Neuron (in vitro differentiated cells): ENCODE results near the gene KCNAB1.
"Not testable (repeated sequence)": the region's sequence is repeated elsewhere in the genome, so short reads cannot be mapped to it uniquely, and the experiment has no call there.

ENCODE experiments used
- H2AFZ ChIP-seq: one replicate; pipeline ENCODE4 v1.6.1; 2013; ENCODE audit warnings: low read depth, mild to moderate bottlenecking, inconsistent platforms, low read length, moderate library complexity
- H3K27me3 ChIP-seq: one replicate; pipeline ENCODE4 v1.6.1; 2013; ENCODE audit warnings: low read length; ENCODE audit not compliant: insufficient read depth
- H3K36me3 ChIP-seq: one replicate; pipeline ENCODE4 v1.6.1; 2013; ENCODE audit warnings: low read length; ENCODE audit not compliant: insufficient read depth
- H3K4me1 ChIP-seq: one replicate; pipeline ENCODE4 v1.6.1; 2013; ENCODE audit warnings: low read length; ENCODE audit not compliant: insufficient read depth
- H3K4me3 ChIP-seq: 2 replicates; pipeline ENCODE4 v1.5.1; 2013; ENCODE audit warnings: mild to moderate bottlenecking, low read length, moderate library complexity
- H3K9me3 ChIP-seq: one replicate; pipeline ENCODE4 v1.6.1; 2013; ENCODE audit warnings: low read length

Gene KCNAB1

GRCh38 chr3:156224046-156224445, 103.7 kb downstream of the KCNAB1 start:
- not testable (repeated sequence) for H3K9me3 ChIP-seq, H3K36me3 ChIP-seq, H3K27me3 ChIP-seq, H3K4me3 ChIP-seq, H2AFZ ChIP-seq, H3K4me1 ChIP-seq

- H3K4me1 ChIP-seq: no peaks in the 10 kb centered on the region
- H2AFZ ChIP-seq: no peak overlapping the region
- no peaks in the 10 kb centered on the region for H3K36me3 ChIP-seq
- H3K4me3 ChIP-seq: no peak overlapping the region
- no peaks in the 10 kb centered on the region for H3K27me3 ChIP-seq
- no peaks in the 10 kb centered on the region for H3K9me3 ChIP-seq
Observed at GRCh38 chr3:156226676-156227420, 106.5 kb downstream of the KCNAB1 start.

- Histone ChIP-seq H3K4me3 (no peak overlapping the region), H3K36me3 (no peaks in the 10 kb centered on the region), H2AFZ (no peak overlapping the region), H3K9me3 (no peaks in the 10 kb centered on the region), H3K4me1 (no peaks in the 10 kb centered on the region), H3K27me3 (no peaks in the 10 kb centered on the region)
Observed at GRCh38 chr3:156227704-156228103, 107.3 kb downstream of the KCNAB1 start.

- Histone ChIP-seq H3K36me3 (no peaks in the 10 kb centered on the region), H3K27me3 (no peaks in the 10 kb centered on the region), H3K4me3 (no peak overlapping the region), H2AFZ (no peak overlapping the region), H3K4me1 (no peaks in the 10 kb centered on the region), H3K9me3 (no peaks in the 10 kb centered on the region)
Observed at GRCh38 chr3:156230278-156230900, 110.0 kb downstream of the KCNAB1 start.

- H3K4me3 ChIP-seq, H3K36me3 ChIP-seq, H3K4me1 ChIP-seq, H3K9me3 ChIP-seq, H3K27me3 ChIP-seq, H2AFZ ChIP-seq: not testable (repeated sequence)
Observed at GRCh38 chr3:156231221-156231620, 110.8 kb downstream of the KCNAB1 start.

GRCh38 chr3:156233876-156234275, 113.5 kb downstream of the KCNAB1 start:
- H3K4me3 ChIP-seq: no peak overlapping the region
- H3K4me1 ChIP-seq: no peaks in the 10 kb centered on the region
- H3K27me3 ChIP-seq: no peaks in the 10 kb centered on the region
- H3K36me3 ChIP-seq: no peaks in the 10 kb centered on the region
- H2AFZ ChIP-seq: no peak overlapping the region
- H3K9me3 ChIP-seq: no peaks in the 10 kb centered on the region

GRCh38 chr3:156236556-156237260, 116.3 kb downstream of the KCNAB1 start:
- Histone ChIP-seq H3K36me3 (no peaks in the 10 kb centered on the region), H3K4me3 (no peak overlapping the region), H2AFZ (no peak overlapping the region), H3K4me1 (no peaks in the 10 kb centered on the region), H3K27me3 (no peaks in the 10 kb centered on the region), H3K9me3 (no peaks in the 10 kb centered on the region)

GRCh38 chr3:156240642-156241041, 120.3 kb downstream of the KCNAB1 start:
- Histone ChIP-seq H3K4me1 (no peaks in the 10 kb centered on the region), H3K36me3 (no peaks in the 10 kb centered on the region), H2AFZ (no peak overlapping the region), H3K9me3 (no peaks in the 10 kb centered on the region), H3K27me3 (no peaks in the 10 kb centered on the region), H3K4me3 (no peak overlapping the region)

- Histone ChIP-seq H3K36me3 (no peaks in the 10 kb centered on the region), H3K4me3 (no peak overlapping the region), H3K27me3 (no peaks in the 10 kb centered on the region), H3K9me3 (no peaks in the 10 kb centered on the region), H2AFZ (no peak overlapping the region), H3K4me1 (no peaks in the 10 kb centered on the region)
Observed at GRCh38 chr3:156246961-156247725, 126.8 kb downstream of the KCNAB1 start.

- no peaks in the 10 kb centered on the region for H3K36me3 ChIP-seq
- H2AFZ ChIP-seq: no peak overlapping the region
- no peaks in the 10 kb centered on the region for H3K27me3 ChIP-seq
- no peaks in the 10 kb centered on the region for H3K4me1 ChIP-seq
- no peak overlapping the region for H3K4me3 ChIP-seq
- H3K9me3 ChIP-seq: no peaks in the 10 kb centered on the region
Observed at GRCh38 chr3:156250550-156250949, 130.2 kb downstream of the KCNAB1 start.

GRCh38 chr3:156251424-156251823, 131.0 kb downstream of the KCNAB1 start:
- no peaks in the 10 kb centered on the region for H3K4me1 ChIP-seq
- H3K36me3 ChIP-seq: no peaks in the 10 kb centered on the region
- H3K27me3 ChIP-seq: no peaks in the 10 kb centered on the region
- H3K9me3 ChIP-seq: no peaks in the 10 kb centered on the region
- no peak overlapping the region for H2AFZ ChIP-seq
- no peak overlapping the region for H3K4me3 ChIP-seq

GRCh38 chr3:156252656-156253055, 132.3 kb downstream of the KCNAB1 start:
- Histone ChIP-seq H3K4me3 (no peak overlapping the region), H3K27me3 (no peaks in the 10 kb centered on the region), H3K9me3 (no peaks in the 10 kb centered on the region), H2AFZ (no peak overlapping the region), H3K4me1 (no peaks in the 10 kb centered on the region), H3K36me3 (no peaks in the 10 kb centered on the region)

GRCh38 chr3:156253150-156253549, 132.8 kb downstream of the KCNAB1 start:
- Histone ChIP-seq H3K4me3 (no peak overlapping the region), H3K27me3 (no peaks in the 10 kb centered on the region), H3K4me1 (no peaks in the 10 kb centered on the region), H3K9me3 (no peaks in the 10 kb centered on the region), H2AFZ (no peak overlapping the region), H3K36me3 (no peaks in the 10 kb centered on the region)
